D721Med (cell line): ENCODE measurements around the gene SAE1.

Experiments
- DNase-seq: peaks from one replicate; pipeline ENCODE4 v3.0.0; 2011; ENCODE audit warnings: low spot score; ENCODE audit not compliant: insufficient read length
- FAIRE-seq: peaks from 2 replicates; lab custom pipeline; 2011; peaks lifted over from hg19 to GRCh38; lab: Jason Lieb, UNC
- CTCF ChIP-seq: IDR thresholded peaks from 2 replicates; pipeline ENCODE4 v1.5.1; 2012; ENCODE audit warnings: mild to moderate bottlenecking, control low read depth; ENCODE audit not compliant: insufficient read depth; ENCODE audit errors: missing control alignments

The SAE1 gene

DNA sequence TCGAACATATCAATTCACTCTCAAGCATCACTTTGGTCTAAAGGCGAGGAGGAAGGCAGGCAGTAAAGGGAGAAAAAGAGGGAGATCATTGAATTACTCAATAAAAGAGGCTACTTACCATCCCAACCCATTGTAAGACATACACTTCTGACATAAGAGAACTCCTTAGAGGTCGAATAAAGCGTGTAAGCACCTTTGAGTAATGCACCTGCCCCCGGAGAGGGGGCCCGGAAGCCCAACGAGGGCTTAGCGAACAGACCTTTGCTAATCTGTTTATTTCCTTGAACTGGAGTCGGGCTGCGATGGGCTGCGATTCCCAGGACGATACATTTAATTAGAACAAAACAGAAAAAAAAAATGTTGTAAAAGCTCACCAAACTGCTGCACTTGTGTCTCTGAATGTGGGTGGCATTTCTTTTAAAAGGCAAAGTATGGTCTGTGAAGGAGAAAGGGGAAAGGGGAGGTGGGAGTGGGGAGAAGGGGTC, 20.1 kb upstream of the SAE1 start:
- DNase-seq (no peak), FAIRE-seq (no peak)
- no peak for TF ChIP-seq CTCF

DNA sequence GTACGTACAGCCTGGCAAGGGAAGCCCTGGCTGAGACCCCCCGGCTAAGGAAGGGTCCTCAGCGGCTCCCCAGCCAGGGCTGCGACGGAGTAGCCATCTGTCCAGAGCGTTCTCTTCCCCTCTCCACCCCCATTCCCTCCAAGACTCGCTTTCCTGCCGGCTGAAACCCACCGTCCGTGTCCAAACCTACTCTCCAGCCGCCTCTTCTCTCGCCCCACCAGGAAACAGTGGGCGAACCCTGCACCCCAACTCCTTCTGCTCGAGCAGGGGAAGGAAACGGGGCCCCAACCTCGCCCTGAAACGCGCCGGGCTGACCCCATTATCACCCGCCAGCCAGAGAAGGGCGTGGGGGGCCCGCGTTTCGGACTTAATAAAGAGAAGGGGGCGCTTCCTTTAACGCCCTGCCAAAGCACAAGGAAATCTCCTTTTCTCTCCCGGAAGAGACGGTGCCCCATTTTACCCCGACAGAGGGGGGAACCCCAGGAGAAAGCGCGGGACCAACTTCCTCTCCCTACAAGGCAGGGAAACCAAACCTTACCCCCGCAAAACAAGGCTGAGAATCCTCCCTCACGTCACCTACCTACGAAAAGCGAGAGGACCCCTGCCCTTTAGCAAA, 19.5 kb upstream of the SAE1 start:
- TF ChIP-seq CTCF = no peak
- FAIRE-seq = no peak
- DNase-seq = no peak

DNA sequence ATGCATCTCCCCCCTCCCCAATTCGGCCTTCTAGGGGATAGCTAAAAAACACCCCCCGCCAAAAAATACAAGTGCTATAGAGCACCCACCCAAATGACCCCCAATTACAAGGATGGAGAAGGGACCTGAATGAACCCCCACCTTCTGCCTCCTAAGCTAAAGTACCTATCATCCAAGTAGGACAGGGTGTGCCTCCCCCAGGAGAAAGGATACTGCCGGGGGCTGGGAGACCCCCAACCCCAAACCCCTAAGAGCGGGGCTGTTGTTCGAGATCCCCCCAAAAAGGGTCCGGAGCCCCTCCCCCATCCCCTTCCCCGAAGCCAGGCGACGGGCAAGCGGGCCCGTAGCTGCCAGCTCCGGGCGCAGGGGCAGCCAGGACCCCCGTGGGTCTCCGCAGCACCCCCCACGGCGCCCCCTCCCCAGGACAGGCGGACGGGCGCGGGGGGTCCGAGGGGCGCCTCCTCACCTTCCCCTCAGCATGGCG, 18.9 kb upstream of the SAE1 start:
- TF ChIP-seq CTCF = no peak
- FAIRE-seq (no peak), DNase-seq (no peak)

GRCh38 chr19:47112166-47112996, 18.3 kb upstream of the SAE1 start:
- TF ChIP-seq CTCF = no peak
- DNase-seq = no peak
- FAIRE-seq = no peak

- no peak for DNase-seq
- peak; percentile 21 for FAIRE-seq
- TF ChIP-seq CTCF = no peak
Observed at GRCh38 chr19:47112997-47113849, 17.4 kb upstream of the SAE1 start, which contains the start of gene ZC3H4. ZC3H4 (minus strand) TSS chr19:47113776; CDS start chr19:47112584, 1,192 bp downstream.

GRCh38 chr19:47113850-47114651, 16.6 kb upstream of the SAE1 start:
- no peak for TF ChIP-seq CTCF
- DNase-seq = no peak
- FAIRE-seq = no peak
